Fibroblast of villous mesenchyme (primary cell): Measurements from ENCODE around the gene ARHGEF37. TPM values are rescaled to one million over a fixed set of nuclear protein-coding genes. Genes with fewer than 3 reads are reported as not detected.
"Not testable (repeated sequence)": the region's sequence is repeated elsewhere in the genome, so short reads cannot be mapped to it uniquely, and the experiment has no call there.

Experiments
- DNase-seq: peaks from one replicate; pipeline ENCODE4 v3.0.0-alpha.2; 2010; ENCODE audit warnings: low read depth
- H3K4me3 ChIP-seq: 2 replicates; pipeline ENCODE4 v1.5.1; 2011; ENCODE audit warnings: low read depth, mild to moderate bottlenecking, low read length
- total RNA-seq: library from RNA; depleted of rRNA; stranded (reverse); fragments of >200 nt; gene quantifications from 2 replicates; pipeline ENCODE4 v1.2.3, GENCODE V29; 2012
- TF ChIP-seq, protein P1 (sequence below): IDR thresholded peaks from 2 replicates; pipeline ENCODE4 v1.5.1; 2012; ENCODE audit warnings: low read depth, mild to moderate bottlenecking, low read length; ENCODE audit not compliant: insufficient read depth

ARHGEF37 gene
- total RNA-seq, 1 donor, result 0.43 TPM

DNA sequence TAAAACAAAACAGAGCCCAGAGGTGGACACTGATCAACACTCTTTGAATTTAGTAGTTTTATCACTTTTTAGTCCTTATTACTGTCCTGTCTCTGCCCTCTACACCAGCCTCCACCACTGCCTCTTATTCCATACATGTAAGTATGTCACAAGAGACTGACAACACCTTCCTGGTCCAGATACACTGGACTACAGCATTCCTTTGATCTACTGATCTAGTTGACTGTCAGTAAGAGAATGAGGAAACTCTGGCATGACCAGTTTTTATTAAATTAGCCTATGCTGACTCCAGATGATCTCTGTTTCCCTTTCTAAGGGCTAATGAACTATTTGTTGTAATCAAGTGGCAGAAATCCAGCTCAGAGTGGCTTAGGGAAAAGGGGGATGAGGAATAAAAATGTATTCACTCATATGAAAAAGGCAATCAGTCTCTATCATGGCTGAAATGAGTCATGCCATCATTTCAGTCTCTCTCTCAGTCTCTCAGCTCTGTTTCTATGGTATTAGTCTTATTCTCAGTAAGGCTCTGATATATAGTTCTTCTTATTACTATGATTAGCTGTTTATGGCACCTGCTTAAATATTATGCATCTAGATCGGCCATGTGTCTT, 5.5 kb downstream of the ARHGEF37 start:
- DNase-seq, result no peak
- TF ChIP-seq, protein P1, sequence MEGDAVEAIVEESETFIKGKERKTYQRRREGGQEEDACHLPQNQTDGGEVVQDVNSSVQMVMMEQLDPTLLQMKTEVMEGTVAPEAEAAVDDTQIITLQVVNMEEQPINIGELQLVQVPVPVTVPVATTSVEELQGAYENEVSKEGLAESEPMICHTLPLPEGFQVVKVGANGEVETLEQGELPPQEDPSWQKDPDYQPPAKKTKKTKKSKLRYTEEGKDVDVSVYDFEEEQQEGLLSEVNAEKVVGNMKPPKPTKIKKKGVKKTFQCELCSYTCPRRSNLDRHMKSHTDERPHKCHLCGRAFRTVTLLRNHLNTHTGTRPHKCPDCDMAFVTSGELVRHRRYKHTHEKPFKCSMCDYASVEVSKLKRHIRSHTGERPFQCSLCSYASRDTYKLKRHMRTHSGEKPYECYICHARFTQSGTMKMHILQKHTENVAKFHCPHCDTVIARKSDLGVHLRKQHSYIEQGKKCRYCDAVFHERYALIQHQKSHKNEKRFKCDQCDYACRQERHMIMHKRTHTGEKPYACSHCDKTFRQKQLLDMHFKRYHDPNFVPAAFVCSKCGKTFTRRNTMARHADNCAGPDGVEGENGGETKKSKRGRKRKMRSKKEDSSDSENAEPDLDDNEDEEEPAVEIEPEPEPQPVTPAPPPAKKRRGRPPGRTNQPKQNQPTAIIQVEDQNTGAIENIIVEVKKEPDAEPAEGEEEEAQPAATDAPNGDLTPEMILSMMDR, result no peak
- no peak overlapping the region for H3K4me3 ChIP-seq

GRCh38 chr5:149588936-149589335, 7.6 kb downstream of the ARHGEF37 start:
- no peak overlapping the region for H3K4me3 ChIP-seq
- TF ChIP-seq, protein P1, result no peak
- no peak for DNase-seq

GRCh38 chr5:149593370-149593769, 12.1 kb downstream of the ARHGEF37 start:
- TF ChIP-seq, protein P1, result no peak
- no peak for DNase-seq
- no peak overlapping the region for H3K4me3 ChIP-seq

GRCh38 chr5:149594206-149594895, 13.1 kb downstream of the ARHGEF37 start:
- TF ChIP-seq, protein P1, result no peak
- no peak overlapping the region for H3K4me3 ChIP-seq
- no peak for DNase-seq

DNA sequence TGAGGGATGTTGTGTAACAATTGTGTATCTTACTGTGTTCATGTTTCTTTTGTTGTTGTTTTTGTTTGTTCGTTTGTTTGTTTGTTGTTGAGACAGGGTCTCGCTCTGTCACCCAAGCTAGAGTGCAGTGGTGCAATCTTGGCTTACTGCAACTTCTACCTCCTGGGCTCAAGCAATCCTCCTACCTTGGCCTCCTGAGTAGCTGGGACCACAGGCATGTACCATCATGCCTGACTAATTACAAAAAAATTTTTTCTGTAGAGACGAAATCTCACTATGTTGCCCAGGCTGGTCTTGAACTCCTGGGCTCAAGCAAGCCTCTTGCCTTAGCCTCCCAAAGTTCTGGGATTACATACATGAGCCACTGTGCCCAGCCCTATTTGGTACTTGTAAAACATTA, 13.8 kb downstream of the ARHGEF37 start:
- not testable (repeated sequence) for H3K4me3 ChIP-seq, DNase-seq

DNA sequence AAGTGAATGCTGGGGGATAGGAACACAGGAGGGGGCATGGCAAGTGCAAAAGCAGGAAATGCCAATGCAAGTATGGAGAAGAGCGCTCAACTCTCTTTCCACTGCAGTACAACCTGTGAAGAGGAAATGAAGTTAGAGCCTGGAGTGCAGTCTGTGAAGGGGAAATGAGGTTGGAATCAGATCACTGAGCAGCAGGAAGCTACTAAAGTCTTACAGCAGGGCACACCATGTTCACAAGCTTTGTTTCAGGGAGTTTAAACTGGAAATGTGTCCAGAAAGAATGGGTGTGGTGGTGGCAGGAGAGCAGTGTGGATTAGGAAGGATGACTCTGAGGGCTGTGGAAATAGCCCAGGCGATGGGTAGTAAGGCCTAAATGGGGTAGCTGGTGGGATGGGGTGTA, 15.4 kb downstream of the ARHGEF37 start:
- DNase-seq, result no peak
- TF ChIP-seq, protein P1, result no peak
- H3K4me3 ChIP-seq, result no peak overlapping the region

GRCh38 chr5:149597618-149598017, 16.3 kb downstream of the ARHGEF37 start:
- TF ChIP-seq, protein P1, result no peak
- H3K4me3 ChIP-seq, result no peak overlapping the region
- no peak for DNase-seq

- not testable (repeated sequence) for DNase-seq, H3K4me3 ChIP-seq
Observed at GRCh38 chr5:149598234-149598633, 16.9 kb downstream of the ARHGEF37 start.
